GM23338 (cell line): ENCODE measurements around the gene MYO9B. TPM values are rescaled to one million over a fixed set of nuclear protein-coding genes. Genes with fewer than 3 reads are reported as not detected.
A peak's percentile ranks its signal among the peaks of the same experiment; 100 is the strongest.
"Not testable (repeated sequence)": the region's sequence is repeated elsewhere in the genome, so short reads cannot be mapped to it uniquely, and the experiment has no call there.

Experiments
- ATAC-seq: fragments of 200-7000 bp; cut with Tn5 transposase; 3 replicates; pipeline ENCODE4 v1.9.1; 2020
- DNase-seq: peaks from one replicate; pipeline ENCODE4 v3.0.0-alpha.2; 2015; ENCODE audit warnings: low spot score
- H2AFZ ChIP-seq: fragments of 200-600 bp; sonication (generic); 2 replicates; pipeline ENCODE4 v1.8.0; 2016; ENCODE audit warnings: antibody characterized with exemption, mild to moderate bottlenecking, moderate library complexity
- H3F3A ChIP-seq: fragments of 200-600 bp; sonication (generic); replicated peaks from 2 replicates; pipeline ENCODE4 v1.8.0; 2017; ENCODE audit warnings: antibody characterized with exemption, mixed run types, low read depth
- H3K27ac ChIP-seq: fragments of 200-600 bp; sonication (generic); 2 replicates; pipeline ENCODE4 v1.6.1; 2016; ENCODE audit warnings: low read depth
- H3K27me3 ChIP-seq: fragments of 200-600 bp; sonication (generic); 2 replicates; pipeline ENCODE4 v1.8.0; 2016; ENCODE audit warnings: mild to moderate bottlenecking, mixed run types, moderate library complexity; ENCODE audit not compliant: insufficient read depth
- H3K36me3 ChIP-seq: fragments of 200-600 bp; sonication (generic); 2 replicates; pipeline ENCODE4 v1.8.0; 2016; ENCODE audit warnings: mild to moderate bottlenecking; ENCODE audit not compliant: insufficient read depth
- H3K4me1 ChIP-seq: fragments of 200-600 bp; sonication (generic); 2 replicates; pipeline ENCODE4 v1.8.0; 2016; ENCODE audit warnings: mild to moderate bottlenecking, moderate library complexity; ENCODE audit not compliant: insufficient read depth
- H3K4me2 ChIP-seq: fragments of 200-600 bp; sonication (generic); 2 replicates; pipeline ENCODE4 v1.7.1; 2017; ENCODE audit warnings: mixed run types
- H3K4me3 ChIP-seq: fragments of 200-600 bp; sonication (generic); 2 replicates; pipeline ENCODE4 v1.6.1; 2016; ENCODE audit warnings: mixed run types
- H3K79me2 ChIP-seq: fragments of 200-600 bp; sonication (generic); replicated peaks from 2 replicates; pipeline ENCODE4 v1.8.0; 2017; ENCODE audit warnings: mild to moderate bottlenecking; ENCODE audit not compliant: insufficient read depth
- H3K9me2 ChIP-seq: fragments of 200-600 bp; sonication (generic); 2 replicates; pipeline ENCODE4 v1.8.0; 2017; ENCODE audit not compliant: insufficient read depth
- H4K20me1 ChIP-seq: fragments of 200-600 bp; sonication (generic); replicated peaks from 2 replicates; pipeline ENCODE4 v1.8.0; 2017; ENCODE audit warnings: mild to moderate bottlenecking; ENCODE audit not compliant: insufficient read depth
- H3K27ac Mint-ChIP-seq: 2 replicates; pipeline ENCODE4 v1.8.0; 2020; ENCODE audit warnings: inconsistent platforms, mild to moderate bottlenecking, moderate library complexity, mixed read lengths
- H3K27me3 Mint-ChIP-seq: 3 replicates; pipeline ENCODE4 v1.8.0; 2022; ENCODE audit warnings: low read depth, mild to moderate bottlenecking, moderate library complexity, mixed read lengths, inconsistent platforms; ENCODE audit not compliant: insufficient read depth, poor library complexity
- H3K36me3 Mint-ChIP-seq: 3 replicates; pipeline ENCODE4 v1.8.0; 2021; ENCODE audit warnings: low read depth, mild to moderate bottlenecking, inconsistent platforms, moderate library complexity, mixed read lengths
- H3K4me1 Mint-ChIP-seq: 3 replicates; pipeline ENCODE4 v1.8.0; 2020; ENCODE audit warnings: mild to moderate bottlenecking, inconsistent platforms, mixed read lengths
- H3K4me3 Mint-ChIP-seq: 3 replicates; pipeline ENCODE4 v1.8.0; 2021; ENCODE audit warnings: moderate library complexity, mild to moderate bottlenecking, inconsistent platforms, mixed read lengths
- H3K9me3 Mint-ChIP-seq: 3 replicates; pipeline ENCODE4 v1.8.0; 2020; ENCODE audit warnings: moderate library complexity, mild to moderate bottlenecking, inconsistent platforms, mixed read lengths
- EZH2 ChIP-seq: fragments of 200-600 bp; sonication (generic); IDR thresholded peaks from one replicate; pipeline ENCODE4 v1.8.0; 2017; ENCODE audit warnings: antibody characterized with exemption, mild to moderate bottlenecking, low read depth; ENCODE audit not compliant: unreplicated experiment
- EZH2phosphoT487 ChIP-seq: fragments of 200-600 bp; sonication (generic); IDR thresholded peaks from one replicate; pipeline ENCODE4 v1.8.1; 2018; ENCODE audit warnings: antibody characterized with exemption; ENCODE audit not compliant: unreplicated experiment
- NANOG ChIP-seq: IDR thresholded peaks from 2 replicates; pipeline ENCODE4 v1.6.1; 2016; ENCODE audit warnings: antibody characterized with exemption, borderline replicate concordance
- STAT1 ChIP-seq: IDR thresholded peaks from one replicate; pipeline ENCODE4 v1.6.1; 2016; ENCODE audit warnings: antibody characterized with exemption; ENCODE audit not compliant: unreplicated experiment
- ZNF114 ChIP-seq: fragments of 250-450 bp; sonication (Bioruptor Pico); IDR thresholded peaks from 2 replicates; pipeline ENCODE4 v1.5.0; 2020; ENCODE audit warnings: mild to moderate bottlenecking, moderate library complexity
- polyA plus RNA-seq: library from polyadenylated mRNA; unstranded; fragments of >200 nt; fragmentation: Nextera tagmentation; extraction: Ambion mirVana; gene quantifications from 2 replicates; pipeline ENCODE4 v1.2.1, GENCODE V29; 2016
- total RNA-seq: library from RNA; depleted of rRNA; stranded (reverse); fragments of >200 nt; shearing (Covaris generic); gene quantifications from 2 replicates; pipeline ENCODE4 v1.2.3, GENCODE V29; 2014
- TF ChIP-seq, protein P1 (sequence below): IDR thresholded peaks from 2 replicates; pipeline ENCODE4 v1.6.1; 2016; ENCODE audit warnings: antibody characterized with exemption
- TF ChIP-seq, protein P2 (sequence below): fragments of 250-450 bp; sonication (Bioruptor Pico); IDR thresholded peaks from 2 replicates; pipeline ENCODE4 v1.5.0; 2020; ENCODE audit warnings: mild to moderate bottlenecking, moderate library complexity
- TF ChIP-seq, protein P3 (sequence below), 2 experiments: fragments of 200-600 bp in 1 of 2; sonication (generic) in 1 of 2; conservative IDR thresholded peaks; 2 replicates each; pipeline versions ENCODE4 v1.5.1 to v1.6.1; 2016 to 2017; ENCODE audit warnings: antibody characterized with exemption in 2 of 2, low read depth in 2 of 2, mild to moderate bottlenecking in 2 of 2, moderate library complexity in 1 of 2

The MYO9B gene
- total and polyA plus RNA-seq, 2 experiments from 2014 or later, result 28.7 to 61.3 TPM

- H3K27ac Mint-ChIP-seq, ATAC-seq, H3K36me3 Mint-ChIP-seq, H2AFZ ChIP-seq, H3K4me3 ChIP-seq, H3K79me2 ChIP-seq, H3K27me3 Mint-ChIP-seq, H3K4me2 ChIP-seq, DNase-seq, H3F3A ChIP-seq, H3K4me1 ChIP-seq, H3K4me1 Mint-ChIP-seq, H3K36me3 ChIP-seq, H3K27me3 ChIP-seq, H3K9me3 Mint-ChIP-seq, H3K9me2 ChIP-seq, H3K4me3 Mint-ChIP-seq: not testable (repeated sequence)
- 0 out of 2 replicates have a peak, but pooled peaks cover 10% of the 10 kb centered on the region for H4K20me1 ChIP-seq
- H3K27ac ChIP-seq, result 0 out of 2 replicates have a peak overlapping the region, but pooled peaks have one; percentile 32
These were observed 69.2 kb downstream of the MYO9B start for GRCh38 chr19:17144771-17145170.

DNA sequence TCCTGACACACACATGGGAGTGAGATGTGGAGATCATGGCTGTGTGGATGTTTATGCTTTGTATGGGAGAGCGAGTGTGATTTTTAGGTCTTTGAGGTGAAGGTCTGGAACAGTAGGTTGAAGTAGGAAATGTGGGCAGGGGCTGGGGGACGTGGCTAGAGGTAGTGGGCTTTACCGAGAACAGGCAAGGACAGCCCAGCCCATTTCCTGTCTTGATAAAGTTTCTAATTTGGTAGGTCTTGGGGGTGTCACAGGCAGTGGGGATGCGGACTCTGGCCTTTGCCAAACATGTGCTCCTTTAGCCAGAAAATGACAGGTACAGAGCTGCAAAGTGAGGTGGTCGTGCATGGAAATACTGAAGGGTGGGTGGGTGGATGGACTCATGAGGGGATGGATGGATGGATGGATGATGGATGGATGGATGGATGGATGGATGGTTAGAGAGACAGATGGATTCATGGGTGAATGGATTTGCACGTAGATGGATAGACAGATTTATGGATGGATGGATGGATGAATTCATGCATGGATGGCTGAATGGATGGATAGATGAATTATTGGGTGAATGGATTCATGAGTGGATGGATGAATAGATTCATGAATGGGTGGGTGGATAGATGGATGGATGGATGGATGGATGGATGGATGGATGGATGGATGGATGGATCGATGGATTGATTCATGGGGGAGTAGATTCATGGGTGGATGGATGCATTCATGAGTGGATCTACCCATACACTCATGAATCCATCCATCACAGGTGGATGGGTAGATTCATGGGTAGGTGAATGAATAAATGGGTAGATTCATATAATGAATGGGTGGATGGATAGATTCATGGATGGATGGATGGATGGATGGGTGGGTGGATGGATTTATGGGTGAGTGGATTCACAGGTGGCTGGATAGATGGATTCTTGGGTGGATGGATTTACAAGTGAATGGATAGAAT, 70.2 kb downstream of the MYO9B start:
- no peaks in the 10 kb centered on the region for H3K4me1 Mint-ChIP-seq
- H3K27me3 Mint-ChIP-seq, result peaks cover 3% of the 10 kb centered on the region
- no peak overlapping the region for H3K4me2 ChIP-seq
- TF ChIP-seq, protein P1, sequence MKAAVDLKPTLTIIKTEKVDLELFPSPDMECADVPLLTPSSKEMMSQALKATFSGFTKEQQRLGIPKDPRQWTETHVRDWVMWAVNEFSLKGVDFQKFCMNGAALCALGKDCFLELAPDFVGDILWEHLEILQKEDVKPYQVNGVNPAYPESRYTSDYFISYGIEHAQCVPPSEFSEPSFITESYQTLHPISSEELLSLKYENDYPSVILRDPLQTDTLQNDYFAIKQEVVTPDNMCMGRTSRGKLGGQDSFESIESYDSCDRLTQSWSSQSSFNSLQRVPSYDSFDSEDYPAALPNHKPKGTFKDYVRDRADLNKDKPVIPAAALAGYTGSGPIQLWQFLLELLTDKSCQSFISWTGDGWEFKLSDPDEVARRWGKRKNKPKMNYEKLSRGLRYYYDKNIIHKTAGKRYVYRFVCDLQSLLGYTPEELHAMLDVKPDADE, result no peak
- TF ChIP-seq, protein P2, sequence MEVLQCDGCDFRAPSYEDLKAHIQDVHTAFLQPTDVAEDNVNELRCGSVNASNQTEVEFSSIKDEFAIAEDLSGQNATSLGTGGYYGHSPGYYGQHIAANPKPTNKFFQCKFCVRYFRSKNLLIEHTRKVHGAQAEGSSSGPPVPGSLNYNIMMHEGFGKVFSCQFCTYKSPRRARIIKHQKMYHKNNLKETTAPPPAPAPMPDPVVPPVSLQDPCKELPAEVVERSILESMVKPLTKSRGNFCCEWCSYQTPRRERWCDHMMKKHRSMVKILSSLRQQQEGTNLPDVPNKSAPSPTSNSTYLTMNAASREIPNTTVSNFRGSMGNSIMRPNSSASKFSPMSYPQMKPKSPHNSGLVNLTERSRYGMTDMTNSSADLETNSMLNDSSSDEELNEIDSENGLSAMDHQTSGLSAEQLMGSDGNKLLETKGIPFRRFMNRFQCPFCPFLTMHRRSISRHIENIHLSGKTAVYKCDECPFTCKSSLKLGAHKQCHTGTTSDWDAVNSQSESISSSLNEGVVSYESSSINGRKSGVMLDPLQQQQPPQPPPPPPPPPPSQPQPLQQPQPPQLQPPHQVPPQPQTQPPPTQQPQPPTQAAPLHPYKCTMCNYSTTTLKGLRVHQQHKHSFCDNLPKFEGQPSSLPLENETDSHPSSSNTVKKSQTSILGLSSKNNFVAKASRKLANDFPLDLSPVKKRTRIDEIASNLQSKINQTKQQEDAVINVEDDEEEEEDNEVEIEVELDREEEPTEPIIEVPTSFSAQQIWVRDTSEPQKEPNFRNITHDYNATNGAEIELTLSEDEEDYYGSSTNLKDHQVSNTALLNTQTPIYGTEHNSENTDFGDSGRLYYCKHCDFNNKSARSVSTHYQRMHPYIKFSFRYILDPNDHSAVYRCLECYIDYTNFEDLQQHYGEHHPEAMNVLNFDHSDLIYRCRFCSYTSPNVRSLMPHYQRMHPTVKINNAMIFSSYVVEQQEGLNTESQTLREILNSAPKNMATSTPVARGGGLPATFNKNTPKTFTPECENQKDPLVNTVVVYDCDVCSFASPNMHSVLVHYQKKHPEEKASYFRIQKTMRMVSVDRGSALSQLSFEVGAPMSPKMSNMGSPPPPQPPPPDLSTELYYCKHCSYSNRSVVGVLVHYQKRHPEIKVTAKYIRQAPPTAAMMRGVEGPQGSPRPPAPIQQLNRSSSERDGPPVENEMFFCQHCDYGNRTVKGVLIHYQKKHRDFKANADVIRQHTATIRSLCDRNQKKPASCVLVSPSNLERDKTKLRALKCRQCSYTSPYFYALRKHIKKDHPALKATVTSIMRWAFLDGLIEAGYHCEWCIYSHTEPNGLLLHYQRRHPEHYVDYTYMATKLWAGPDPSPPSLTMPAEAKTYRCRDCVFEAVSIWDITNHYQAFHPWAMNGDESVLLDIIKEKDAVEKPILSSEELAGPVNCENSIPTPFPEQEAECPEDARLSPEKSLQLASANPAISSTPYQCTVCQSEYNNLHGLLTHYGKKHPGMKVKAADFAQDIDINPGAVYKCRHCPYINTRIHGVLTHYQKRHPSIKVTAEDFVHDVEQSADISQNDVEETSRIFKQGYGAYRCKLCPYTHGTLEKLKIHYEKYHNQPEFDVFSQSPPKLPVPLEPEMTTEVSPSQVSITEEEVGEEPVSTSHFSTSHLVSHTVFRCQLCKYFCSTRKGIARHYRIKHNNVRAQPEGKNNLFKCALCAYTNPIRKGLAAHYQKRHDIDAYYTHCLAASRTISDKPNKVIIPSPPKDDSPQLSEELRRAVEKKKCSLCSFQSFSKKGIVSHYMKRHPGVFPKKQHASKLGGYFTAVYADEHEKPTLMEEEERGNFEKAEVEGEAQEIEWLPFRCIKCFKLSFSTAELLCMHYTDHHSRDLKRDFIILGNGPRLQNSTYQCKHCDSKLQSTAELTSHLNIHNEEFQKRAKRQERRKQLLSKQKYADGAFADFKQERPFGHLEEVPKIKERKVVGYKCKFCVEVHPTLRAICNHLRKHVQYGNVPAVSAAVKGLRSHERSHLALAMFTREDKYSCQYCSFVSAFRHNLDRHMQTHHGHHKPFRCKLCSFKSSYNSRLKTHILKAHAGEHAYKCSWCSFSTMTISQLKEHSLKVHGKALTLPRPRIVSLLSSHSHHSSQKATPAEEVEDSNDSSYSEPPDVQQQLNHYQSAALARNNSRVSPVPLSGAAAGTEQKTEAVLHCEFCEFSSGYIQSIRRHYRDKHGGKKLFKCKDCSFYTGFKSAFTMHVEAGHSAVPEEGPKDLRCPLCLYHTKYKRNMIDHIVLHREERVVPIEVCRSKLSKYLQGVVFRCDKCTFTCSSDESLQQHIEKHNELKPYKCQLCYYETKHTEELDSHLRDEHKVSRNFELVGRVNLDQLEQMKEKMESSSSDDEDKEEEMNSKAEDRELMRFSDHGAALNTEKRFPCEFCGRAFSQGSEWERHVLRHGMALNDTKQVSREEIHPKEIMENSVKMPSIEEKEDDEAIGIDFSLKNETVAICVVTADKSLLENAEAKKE, result no peak
- no peak for TF ChIP-seq STAT1
- TF ChIP-seq, protein P3, sequence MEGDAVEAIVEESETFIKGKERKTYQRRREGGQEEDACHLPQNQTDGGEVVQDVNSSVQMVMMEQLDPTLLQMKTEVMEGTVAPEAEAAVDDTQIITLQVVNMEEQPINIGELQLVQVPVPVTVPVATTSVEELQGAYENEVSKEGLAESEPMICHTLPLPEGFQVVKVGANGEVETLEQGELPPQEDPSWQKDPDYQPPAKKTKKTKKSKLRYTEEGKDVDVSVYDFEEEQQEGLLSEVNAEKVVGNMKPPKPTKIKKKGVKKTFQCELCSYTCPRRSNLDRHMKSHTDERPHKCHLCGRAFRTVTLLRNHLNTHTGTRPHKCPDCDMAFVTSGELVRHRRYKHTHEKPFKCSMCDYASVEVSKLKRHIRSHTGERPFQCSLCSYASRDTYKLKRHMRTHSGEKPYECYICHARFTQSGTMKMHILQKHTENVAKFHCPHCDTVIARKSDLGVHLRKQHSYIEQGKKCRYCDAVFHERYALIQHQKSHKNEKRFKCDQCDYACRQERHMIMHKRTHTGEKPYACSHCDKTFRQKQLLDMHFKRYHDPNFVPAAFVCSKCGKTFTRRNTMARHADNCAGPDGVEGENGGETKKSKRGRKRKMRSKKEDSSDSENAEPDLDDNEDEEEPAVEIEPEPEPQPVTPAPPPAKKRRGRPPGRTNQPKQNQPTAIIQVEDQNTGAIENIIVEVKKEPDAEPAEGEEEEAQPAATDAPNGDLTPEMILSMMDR (conservative IDR thresholded peaks at IDR 0.05; ENCODE audit: low read depth in 2 of 2), result no peak
- TF ChIP-seq ZNF114 (CRISPR knock-in tag), result no peak
- TF ChIP-seq NANOG, result no peak
- TF ChIP-seq EZH2phosphoT487, result no peak
- TF ChIP-seq EZH2, result no peak

More for the DNA sequence above, 70.2 kb downstream of the MYO9B start:
- Histone ChIP-seq H3K27me3 (no peaks in the 10 kb centered on the region), H4K20me1 (0 out of 2 replicates have a peak, but pooled peaks cover 10% of the 10 kb centered on the region), H3K36me3 (no peaks in the 10 kb centered on the region), H3K4me1 (no peaks in the 10 kb centered on the region), H3K79me2 (no peaks in the 10 kb centered on the region), H2AFZ (no peak overlapping the region), H3K27ac (0 out of 2 replicates have a peak overlapping the region, but pooled peaks have one; percentile 32), H3K9me2 (no peaks in the 10 kb centered on the region), H3F3A (no peaks in the 10 kb centered on the region), H3K4me3 (no peak overlapping the region)
- ATAC-seq (no peak), DNase-seq (no peak)
- H3K27ac Mint-ChIP-seq, result no peak overlapping the region
- H3K9me3 Mint-ChIP-seq, result no peaks in the 10 kb centered on the region
- H3K4me3 Mint-ChIP-seq, result no peak overlapping the region
- peaks cover 11% of the 10 kb centered on the region; the same call in 2 of the 3 replicates for H3K36me3 Mint-ChIP-seq
